Activated CD4-positive, alpha-beta T cell treated with anti-CD3 and anti-CD28 coated beads, Interleukin-2, amount 10 ng/mL, durations not matched to agents 7 days and 5 days (primary cell): ENCODE results near the gene ADPRH. TPM values are rescaled to one million over a fixed set of nuclear protein-coding genes. Genes with fewer than 3 reads are reported as not detected.
"Not testable (repeated sequence)": the region's sequence is repeated elsewhere in the genome, so short reads cannot be mapped to it uniquely, and the experiment has no call there.

Source experiments
- CTCF ChIA-PET: fragments of 350-600 bp; sonication (Branson Sonifier 250); formaldehyde crosslinking; loops from one replicate; lab custom pipeline; 2021; ENCODE audit warnings: antibody characterized with exemption; lab: Charles Lee
- POLR2A ChIA-PET: fragments of 350-600 bp; sonication (Branson Sonifier 250); formaldehyde crosslinking; loops from one replicate; lab custom pipeline; 2021; ENCODE audit warnings: antibody characterized with exemption; lab: Charles Lee
- DNase-seq: peaks from one replicate; pipeline ENCODE4 v3.0.0-alpha.2; 2020
- H3K27ac Mint-ChIP-seq: one replicate; pipeline ENCODE4 v1.8.0; 2021; ENCODE audit warnings: mild to moderate bottlenecking, moderate library complexity, mixed read lengths
- H3K27me3 Mint-ChIP-seq: one replicate; pipeline ENCODE4 v1.8.0; 2021; ENCODE audit warnings: mixed read lengths
- H3K36me3 Mint-ChIP-seq: one replicate; pipeline ENCODE4 v1.8.0; 2021; ENCODE audit warnings: low read depth, mixed read lengths
- H3K4me1 Mint-ChIP-seq: one replicate; pipeline ENCODE4 v1.8.0; 2021; ENCODE audit warnings: mixed read lengths
- H3K4me3 Mint-ChIP-seq: one replicate; pipeline ENCODE4 v1.8.0; 2021; ENCODE audit warnings: mild to moderate bottlenecking, moderate library complexity, mixed read lengths
- H3K9me3 Mint-ChIP-seq: one replicate; pipeline ENCODE4 v1.8.0; 2021; ENCODE audit warnings: mixed read lengths
- total RNA-seq, 2 experiments: library from RNA; stranded (reverse); gene quantifications; one replicate each; pipeline ENCODE4 v1.2.3, GENCODE V29; 2021

ADPRH gene
- total RNA-seq, 2 experiments from 2014 or later, result 1.4 to 1.8 TPM

DNA sequence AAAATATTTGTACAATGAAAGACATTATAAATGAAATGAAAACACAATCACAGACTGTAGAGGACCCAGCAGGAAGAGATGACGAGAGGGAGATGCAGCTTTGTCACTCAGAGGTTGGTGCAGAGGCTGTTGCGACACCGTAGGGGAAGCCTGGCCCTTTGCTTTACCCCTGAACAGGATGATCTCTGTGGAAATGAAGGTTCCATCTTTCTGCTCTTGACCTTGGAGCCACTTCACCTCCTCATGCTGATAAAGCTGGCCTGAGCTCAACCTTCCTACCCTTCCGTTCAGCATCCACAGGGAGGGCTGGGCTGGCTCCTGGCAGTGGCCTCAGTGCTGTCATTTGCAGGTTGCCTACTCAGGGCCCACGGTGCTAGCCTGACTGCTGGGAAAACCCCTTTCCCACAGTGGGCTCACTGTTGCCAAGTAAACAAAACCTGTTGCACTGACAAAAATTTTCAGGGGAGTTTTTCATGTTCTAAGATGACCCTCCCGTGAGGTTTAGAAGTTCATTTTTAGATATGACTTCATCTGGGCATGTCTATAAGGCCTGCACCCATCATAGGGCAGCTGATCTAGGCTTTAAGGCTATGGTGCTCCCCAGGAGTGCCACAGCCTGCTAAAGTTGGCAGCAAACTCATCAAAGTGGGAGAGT, 16.9 kb upstream of the ADPRH start:
- H3K4me3 Mint-ChIP-seq, result no peak overlapping the region
- H3K27ac Mint-ChIP-seq, result peak overlapping the region; percentile 69
- H3K4me1 Mint-ChIP-seq, result peaks cover 31% of the 10 kb centered on the region
- ChIA-PET CTCF (interaction anchor here (0.6 to 0.8 kb wide), 3 partner anchors 9 to 176 kb away, joined by 3 to 5 read pairs (median 4); no protein-coding TSS in a partner anchor), POLR2A (no interaction called here)
- H3K36me3 Mint-ChIP-seq, result peaks cover 8% of the 10 kb centered on the region
- peaks cover 1% of the 10 kb centered on the region for H3K9me3 Mint-ChIP-seq
- peak; percentile 15 for DNase-seq
- H3K27me3 Mint-ChIP-seq, result peaks cover 9% of the 10 kb centered on the region

- H3K9me3 Mint-ChIP-seq, DNase-seq, CTCF ChIA-PET, H3K27ac Mint-ChIP-seq, H3K36me3 Mint-ChIP-seq, H3K4me3 Mint-ChIP-seq, POLR2A ChIA-PET: not testable (repeated sequence)
- Mint-ChIP-seq H3K27me3 (peaks cover 17% of the 10 kb centered on the region), H3K4me1 (peaks cover 23% of the 10 kb centered on the region)
Observed at GRCh38 chr3:119563334-119563733, 16.0 kb upstream of the ADPRH start.

DNA sequence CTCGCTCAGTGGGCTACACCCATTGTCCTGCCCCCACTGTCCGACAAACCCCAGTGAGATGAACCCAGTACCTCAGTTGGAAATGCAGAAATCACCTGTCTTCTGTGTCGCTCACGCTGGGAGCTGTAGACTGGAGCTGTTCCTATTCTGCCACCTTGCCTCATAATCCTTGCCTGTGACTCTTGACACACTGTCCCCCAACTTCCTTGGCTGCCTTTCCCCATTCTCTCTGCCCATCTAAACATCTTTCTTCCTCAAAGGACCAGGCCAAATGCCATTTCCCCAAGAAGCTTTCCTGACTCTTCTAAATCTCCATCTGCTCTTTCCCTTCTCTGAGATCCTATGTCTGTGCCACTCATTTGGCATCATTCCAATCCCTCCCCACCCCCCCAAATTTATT, 10.1 kb upstream of the ADPRH start:
- DNase-seq, result no peak
- peaks cover 5% of the 10 kb centered on the region for H3K36me3 Mint-ChIP-seq
- CTCF ChIA-PET, result interaction anchor here (1.0 kb wide), 1 partner anchor 9 kb away, joined by 3 read pairs; no protein-coding TSS in a partner anchor
- peaks cover 8% of the 10 kb centered on the region for H3K4me1 Mint-ChIP-seq
- H3K4me3 Mint-ChIP-seq, result no peak overlapping the region
- POLR2A ChIA-PET, result no interaction called here
- peaks cover 22% of the 10 kb centered on the region for H3K27me3 Mint-ChIP-seq
- peaks cover 4% of the 10 kb centered on the region for H3K9me3 Mint-ChIP-seq
- no peak overlapping the region for H3K27ac Mint-ChIP-seq

GRCh38 chr3:119570229-119570628, 9.1 kb upstream of the ADPRH start:
- H3K4me1 Mint-ChIP-seq, result peaks cover 8% of the 10 kb centered on the region
- peaks cover 5% of the 10 kb centered on the region for H3K36me3 Mint-ChIP-seq
- peaks cover 4% of the 10 kb centered on the region for H3K9me3 Mint-ChIP-seq
- H3K27me3 Mint-ChIP-seq, result peaks cover 25% of the 10 kb centered on the region
- H3K4me3 Mint-ChIP-seq, result no peak overlapping the region
- no peak overlapping the region for H3K27ac Mint-ChIP-seq
- POLR2A ChIA-PET, result no interaction called here
- CTCF ChIA-PET, result interaction anchor here (1.2 to 1.8 kb wide), 4 partner anchors 10 to 70 kb away, joined by 3 to 4 read pairs (median 4); no protein-coding TSS in a partner anchor
- no peak for DNase-seq

DNA sequence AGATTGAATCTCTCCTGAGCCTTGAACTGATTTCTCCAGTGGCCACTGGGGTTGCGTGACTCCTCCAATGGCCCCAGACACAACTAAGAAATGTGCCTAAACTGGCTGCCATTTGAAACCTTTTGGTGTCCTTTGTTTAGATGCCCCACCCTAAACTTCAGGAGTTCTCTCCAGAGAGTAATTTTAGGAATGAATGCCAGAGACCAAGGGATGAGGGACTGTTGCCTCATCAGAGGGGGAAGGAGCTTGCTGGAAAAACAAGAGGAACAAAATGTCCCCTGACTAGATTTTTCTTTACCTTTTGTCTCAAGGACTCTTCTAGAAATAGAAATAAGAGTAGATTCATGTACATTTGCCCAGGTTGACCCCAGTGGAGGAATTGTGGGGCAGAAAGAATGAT, 8.1 kb upstream of the ADPRH start:
- Mint-ChIP-seq H3K27ac (no peak overlapping the region), H3K9me3 (peaks cover 4% of the 10 kb centered on the region), H3K27me3 (peaks cover 20% of the 10 kb centered on the region), H3K36me3 (peaks cover 5% of the 10 kb centered on the region), H3K4me3 (no peak overlapping the region), H3K4me1 (peaks cover 8% of the 10 kb centered on the region)
- DNase-seq, result no peak
- POLR2A ChIA-PET, result no interaction called here
- CTCF ChIA-PET, result interaction anchor here (0.9 to 1.8 kb wide), 2 partner anchors 9 to 16 kb away, joined by 3 to 4 read pairs; no protein-coding TSS in a partner anchor

GRCh38 chr3:119571688-119572087, 7.6 kb upstream of the ADPRH start:
- Mint-ChIP-seq H3K27ac (no peak overlapping the region), H3K27me3 (peaks cover 17% of the 10 kb centered on the region), H3K9me3 (peaks cover 4% of the 10 kb centered on the region), H3K4me3 (no peak overlapping the region), H3K4me1 (peaks cover 8% of the 10 kb centered on the region), H3K36me3 (peaks cover 5% of the 10 kb centered on the region)
- POLR2A ChIA-PET, result no interaction called here
- CTCF ChIA-PET, result interaction anchor here (0.9 kb wide), 1 partner anchor 9 kb away, joined by 3 read pairs; no protein-coding TSS in a partner anchor
- no peak for DNase-seq

GRCh38 chr3:119575507-119575906, 3.8 kb upstream of the ADPRH start:
- no peak overlapping the region for H3K27ac Mint-ChIP-seq
- DNase-seq, result no peak
- peaks cover 18% of the 10 kb centered on the region for H3K27me3 Mint-ChIP-seq
- peaks cover 2% of the 10 kb centered on the region for H3K9me3 Mint-ChIP-seq
- ChIA-PET POLR2A (no interaction called here), CTCF (no interaction called here)
- no peak overlapping the region for H3K4me3 Mint-ChIP-seq
- H3K4me1 Mint-ChIP-seq, result peaks cover 13% of the 10 kb centered on the region
- no peaks in the 10 kb centered on the region for H3K36me3 Mint-ChIP-seq

DNA sequence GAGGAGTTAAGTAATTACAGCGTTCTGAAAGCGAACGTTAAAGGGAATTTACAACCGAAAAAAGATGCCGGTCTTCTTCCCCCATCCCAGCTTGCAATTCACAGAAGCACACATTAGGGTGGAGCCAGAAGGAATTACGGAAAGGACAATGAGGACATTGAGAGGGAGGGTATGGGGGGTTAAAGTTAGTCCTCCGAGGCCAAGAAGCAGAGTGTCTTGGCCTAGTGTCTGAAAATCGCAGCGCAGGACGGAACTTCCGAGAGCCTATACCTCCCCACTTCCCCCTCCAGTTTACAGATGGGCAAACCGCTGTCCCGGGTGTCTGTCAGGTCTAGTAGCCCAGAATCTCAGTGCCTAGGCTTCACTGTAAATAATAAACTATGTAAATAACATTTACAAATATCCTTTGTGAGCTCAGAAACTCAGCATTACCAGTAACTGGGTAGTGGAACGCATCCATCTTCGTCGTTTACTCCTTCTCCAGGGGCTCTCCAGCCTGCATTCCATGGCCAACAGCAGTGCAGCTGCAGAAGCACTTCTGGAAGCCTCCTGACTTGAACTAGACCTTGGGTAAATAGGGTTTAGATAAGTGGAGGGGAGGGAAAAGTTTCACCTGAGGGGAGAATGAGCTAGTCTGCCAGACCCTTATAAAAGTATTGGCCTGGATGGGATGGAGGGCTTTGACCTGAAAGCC, 922 bp downstream of the ADPRH start:
- DNase-seq, result no peak
- Mint-ChIP-seq H3K9me3 (no peaks in the 10 kb centered on the region), H3K27me3 (peaks cover 15% of the 10 kb centered on the region), H3K36me3 (no peaks in the 10 kb centered on the region), H3K4me1 (peaks cover 18% of the 10 kb centered on the region), H3K4me3 (peak overlapping the region; percentile 84), H3K27ac (peak overlapping the region; percentile 88)
- ChIA-PET POLR2A (no interaction called here), CTCF (interaction anchor here (1.0 to 1.4 kb wide), 3 partner anchors 10 to 21 kb away, joined by 3 to 4 read pairs (median 3); no protein-coding TSS in a partner anchor)

- Mint-ChIP-seq H3K27ac (peak overlapping the region; percentile 39), H3K36me3 (no peaks in the 10 kb centered on the region), H3K27me3 (peaks cover 15% of the 10 kb centered on the region), H3K4me3 (no peak overlapping the region), H3K4me1 (peaks cover 18% of the 10 kb centered on the region), H3K9me3 (no peaks in the 10 kb centered on the region)
- no peak for DNase-seq
- POLR2A ChIA-PET, result no interaction called here
- CTCF ChIA-PET, result interaction anchor here (0.6 to 1.6 kb wide), 5 partner anchors 10 to 343 kb away, joined by 3 to 8 read pairs (median 3); no protein-coding TSS in a partner anchor
Observed at GRCh38 chr3:119582178-119582577, 2.9 kb downstream of the ADPRH start.

GRCh38 chr3:119585208-119585607, 5.9 kb downstream of the ADPRH start:
- ChIA-PET POLR2A (no interaction called here), CTCF (no interaction called here)
- H3K9me3 Mint-ChIP-seq, result peaks cover 11% of the 10 kb centered on the region
- H3K27me3 Mint-ChIP-seq, result peaks cover 4% of the 10 kb centered on the region
- H3K27ac Mint-ChIP-seq, result no peak overlapping the region
- H3K4me1 Mint-ChIP-seq, result peaks cover 14% of the 10 kb centered on the region
- H3K4me3 Mint-ChIP-seq, result no peak overlapping the region
- H3K36me3 Mint-ChIP-seq, result peaks cover 5% of the 10 kb centered on the region
- no peak for DNase-seq

DNA sequence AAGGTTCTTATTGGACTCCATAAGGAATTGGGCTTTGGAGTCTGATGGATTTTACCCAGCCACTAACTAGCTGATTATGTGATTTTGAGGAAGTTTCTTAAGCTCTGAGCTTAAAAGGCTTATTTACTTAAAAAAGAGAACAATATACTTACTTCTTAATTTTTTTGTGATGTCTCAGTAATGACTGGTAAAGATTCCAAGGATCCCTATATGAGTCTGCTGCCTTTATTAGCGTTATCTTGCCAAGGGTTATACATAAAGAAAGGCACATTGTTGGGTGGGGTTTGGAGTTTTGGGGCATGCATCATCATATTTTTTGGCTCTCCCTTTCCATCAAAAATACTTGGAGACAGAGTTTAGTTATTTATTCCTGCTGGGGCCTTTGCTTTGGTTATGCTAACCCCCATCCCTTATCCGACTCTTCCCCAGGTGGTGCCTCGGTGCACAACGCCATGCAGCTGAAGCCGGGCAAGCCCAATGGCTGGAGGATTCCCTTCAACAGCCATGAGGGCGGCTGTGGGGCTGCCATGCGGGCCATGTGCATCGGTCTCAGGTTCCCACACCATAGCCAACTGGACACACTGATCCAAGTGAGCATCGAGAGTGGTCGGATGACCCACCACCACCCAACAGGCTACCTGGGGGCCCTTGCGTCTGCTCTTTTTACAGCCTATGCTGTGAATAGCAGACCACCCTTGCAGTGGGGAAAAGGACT, 6.7 kb downstream of the ADPRH start:
- no peak for DNase-seq
- Mint-ChIP-seq H3K27ac (no peak overlapping the region), H3K27me3 (peaks cover 2% of the 10 kb centered on the region), H3K36me3 (peaks cover 5% of the 10 kb centered on the region), H3K9me3 (peaks cover 13% of the 10 kb centered on the region), H3K4me1 (peaks cover 11% of the 10 kb centered on the region), H3K4me3 (no peak overlapping the region)
- ChIA-PET CTCF (no interaction called here), POLR2A (no interaction called here)

- DNase-seq, result no peak
- H3K4me3 Mint-ChIP-seq, result no peak overlapping the region
- H3K27me3 Mint-ChIP-seq, result peaks cover 2% of the 10 kb centered on the region
- H3K4me1 Mint-ChIP-seq, result peaks cover 9% of the 10 kb centered on the region
- peaks cover 5% of the 10 kb centered on the region for H3K36me3 Mint-ChIP-seq
- no peak overlapping the region for H3K27ac Mint-ChIP-seq
- ChIA-PET POLR2A (no interaction called here), CTCF (no interaction called here)
- H3K9me3 Mint-ChIP-seq, result peaks cover 13% of the 10 kb centered on the region
Observed at GRCh38 chr3:119586733-119587172, 7.5 kb downstream of the ADPRH start.
